ENCODE data around the gene CD93.

The CD93 gene

GRCh38 chr20:23081263-23081819, 4.8 kb downstream of the CD93 start:
- TF ChIP-seq CREB1 (IDR thresholded peaks at IDR 0.05; ENCODE audit: low read depth) = no peak
- no peak for TF ChIP-seq NFIC (IDR thresholded peaks at IDR 0.05)
- TF ChIP-seq EGR1 (IDR thresholded peaks at IDR 0.05) = no peak
- TF ChIP-seq TEAD4 (IDR thresholded peaks at IDR 0.05) = no peak
- TF ChIP-seq RAD21 (IDR thresholded peaks at IDR 0.05; ENCODE audit: low read depth) = no peak
- TF ChIP-seq FOXM1 (IDR thresholded peaks at IDR 0.05; ENCODE audit: borderline replicate concordance, low read depth) = no peak
- TF ChIP-seq TCF12 (IDR thresholded peaks at IDR 0.05; ENCODE audit: low read depth) = no peak
- TF ChIP-seq YY1 (IDR thresholded peaks at IDR 0.05; ENCODE audit: low read depth) = no peak
- TF ChIP-seq, protein P1, sequence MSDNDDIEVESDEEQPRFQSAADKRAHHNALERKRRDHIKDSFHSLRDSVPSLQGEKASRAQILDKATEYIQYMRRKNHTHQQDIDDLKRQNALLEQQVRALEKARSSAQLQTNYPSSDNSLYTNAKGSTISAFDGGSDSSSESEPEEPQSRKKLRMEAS (IDR thresholded peaks at IDR 0.05) = no peak
- TF ChIP-seq, protein P2, sequence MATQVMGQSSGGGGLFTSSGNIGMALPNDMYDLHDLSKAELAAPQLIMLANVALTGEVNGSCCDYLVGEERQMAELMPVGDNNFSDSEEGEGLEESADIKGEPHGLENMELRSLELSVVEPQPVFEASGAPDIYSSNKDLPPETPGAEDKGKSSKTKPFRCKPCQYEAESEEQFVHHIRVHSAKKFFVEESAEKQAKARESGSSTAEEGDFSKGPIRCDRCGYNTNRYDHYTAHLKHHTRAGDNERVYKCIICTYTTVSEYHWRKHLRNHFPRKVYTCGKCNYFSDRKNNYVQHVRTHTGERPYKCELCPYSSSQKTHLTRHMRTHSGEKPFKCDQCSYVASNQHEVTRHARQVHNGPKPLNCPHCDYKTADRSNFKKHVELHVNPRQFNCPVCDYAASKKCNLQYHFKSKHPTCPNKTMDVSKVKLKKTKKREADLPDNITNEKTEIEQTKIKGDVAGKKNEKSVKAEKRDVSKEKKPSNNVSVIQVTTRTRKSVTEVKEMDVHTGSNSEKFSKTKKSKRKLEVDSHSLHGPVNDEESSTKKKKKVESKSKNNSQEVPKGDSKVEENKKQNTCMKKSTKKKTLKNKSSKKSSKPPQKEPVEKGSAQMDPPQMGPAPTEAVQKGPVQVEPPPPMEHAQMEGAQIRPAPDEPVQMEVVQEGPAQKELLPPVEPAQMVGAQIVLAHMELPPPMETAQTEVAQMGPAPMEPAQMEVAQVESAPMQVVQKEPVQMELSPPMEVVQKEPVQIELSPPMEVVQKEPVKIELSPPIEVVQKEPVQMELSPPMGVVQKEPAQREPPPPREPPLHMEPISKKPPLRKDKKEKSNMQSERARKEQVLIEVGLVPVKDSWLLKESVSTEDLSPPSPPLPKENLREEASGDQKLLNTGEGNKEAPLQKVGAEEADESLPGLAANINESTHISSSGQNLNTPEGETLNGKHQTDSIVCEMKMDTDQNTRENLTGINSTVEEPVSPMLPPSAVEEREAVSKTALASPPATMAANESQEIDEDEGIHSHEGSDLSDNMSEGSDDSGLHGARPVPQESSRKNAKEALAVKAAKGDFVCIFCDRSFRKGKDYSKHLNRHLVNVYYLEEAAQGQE (IDR thresholded peaks at IDR 0.05; ENCODE audit: low read depth) = no peak
- TF ChIP-seq TAF1 (IDR thresholded peaks at IDR 0.05; ENCODE audit: low read depth) = no peak
- no peak for TF ChIP-seq EP300 (IDR thresholded peaks at IDR 0.05; ENCODE audit: borderline replicate concordance)
- TF ChIP-seq, protein P3, sequence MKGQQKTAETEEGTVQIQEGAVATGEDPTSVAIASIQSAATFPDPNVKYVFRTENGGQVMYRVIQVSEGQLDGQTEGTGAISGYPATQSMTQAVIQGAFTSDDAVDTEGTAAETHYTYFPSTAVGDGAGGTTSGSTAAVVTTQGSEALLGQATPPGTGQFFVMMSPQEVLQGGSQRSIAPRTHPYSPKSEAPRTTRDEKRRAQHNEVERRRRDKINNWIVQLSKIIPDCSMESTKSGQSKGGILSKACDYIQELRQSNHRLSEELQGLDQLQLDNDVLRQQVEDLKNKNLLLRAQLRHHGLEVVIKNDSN (IDR thresholded peaks at IDR 0.05) = no peak
- no peak for TF ChIP-seq ZBTB7A (IDR thresholded peaks at IDR 0.05; ENCODE audit: low read depth)
- no peak for TF ChIP-seq CEBPB (IDR thresholded peaks at IDR 0.05)

DNA sequence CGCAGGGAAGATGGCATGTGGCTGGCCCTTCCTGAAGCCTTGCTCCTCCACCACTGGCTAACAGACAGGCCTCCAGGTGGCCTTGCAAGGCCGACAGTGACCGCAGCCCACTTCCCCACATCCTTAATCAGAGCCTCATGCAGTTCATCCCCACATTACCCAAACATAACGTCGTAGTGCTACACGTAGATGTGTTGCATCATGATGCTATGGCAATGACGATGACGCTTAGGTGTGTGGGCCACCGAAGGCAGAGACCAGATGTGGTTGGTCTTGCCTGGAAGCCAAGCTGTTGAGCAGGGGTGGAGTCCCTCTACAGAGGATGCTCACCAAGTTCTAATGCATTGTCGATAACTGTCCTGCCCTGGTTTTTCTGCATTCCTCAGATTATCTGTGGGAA, 5.6 kb downstream of the CD93 start:
- no peak for TF ChIP-seq ZBTB7A (IDR thresholded peaks at IDR 0.05; ENCODE audit: low read depth)
- TF ChIP-seq CEBPB (IDR thresholded peaks at IDR 0.05) = no peak
- TF ChIP-seq EGR1 (IDR thresholded peaks at IDR 0.05) = no peak
- TF ChIP-seq TCF12 (IDR thresholded peaks at IDR 0.05; ENCODE audit: low read depth) = no peak
- no peak for TF ChIP-seq TAF1 (IDR thresholded peaks at IDR 0.05; ENCODE audit: low read depth)
- TF ChIP-seq, protein P1 (IDR thresholded peaks at IDR 0.05) = no peak
- TF ChIP-seq EP300 (IDR thresholded peaks at IDR 0.05; ENCODE audit: borderline replicate concordance) = no peak
- TF ChIP-seq, protein P3 (IDR thresholded peaks at IDR 0.05) = no peak
- no peak for TF ChIP-seq CREB1 (IDR thresholded peaks at IDR 0.05; ENCODE audit: low read depth)
- TF ChIP-seq YY1 (IDR thresholded peaks at IDR 0.05; ENCODE audit: low read depth) = no peak
- TF ChIP-seq TEAD4 (IDR thresholded peaks at IDR 0.05) = no peak
- no peak for TF ChIP-seq NFIC (IDR thresholded peaks at IDR 0.05)
- TF ChIP-seq RAD21 (IDR thresholded peaks at IDR 0.05; ENCODE audit: low read depth) = no peak
- TF ChIP-seq, protein P2 (IDR thresholded peaks at IDR 0.05; ENCODE audit: low read depth) = no peak
- no peak for TF ChIP-seq FOXM1 (IDR thresholded peaks at IDR 0.05; ENCODE audit: borderline replicate concordance, low read depth)

DNA sequence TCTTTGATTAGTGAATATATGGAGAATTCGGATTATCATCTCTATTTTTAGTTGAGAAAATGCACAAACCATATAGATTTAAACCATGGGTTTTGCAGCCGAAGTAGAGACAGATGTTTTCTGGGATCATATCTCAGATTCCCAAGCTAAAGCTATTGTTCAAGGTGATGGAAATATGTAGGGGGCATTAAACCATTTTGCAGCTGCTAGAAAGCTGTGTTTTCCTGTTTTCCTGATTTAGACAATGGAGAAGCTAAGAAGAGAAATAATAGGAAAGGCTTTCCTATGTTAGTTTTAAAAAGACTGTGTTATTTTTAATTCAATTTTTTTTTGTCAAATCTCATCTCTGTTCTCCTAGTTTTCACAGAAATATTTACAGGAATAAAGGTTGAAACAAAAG, 6.2 kb downstream of the CD93 start:
- TF ChIP-seq YY1 (IDR thresholded peaks at IDR 0.05; ENCODE audit: low read depth) (no peak), EGR1 (IDR thresholded peaks at IDR 0.05) (no peak), FOXM1 (IDR thresholded peaks at IDR 0.05; ENCODE audit: borderline replicate concordance, low read depth) (no peak), TEAD4 (IDR thresholded peaks at IDR 0.05) (no peak), TCF12 (IDR thresholded peaks at IDR 0.05; ENCODE audit: low read depth) (no peak), EP300 (IDR thresholded peaks at IDR 0.05; ENCODE audit: borderline replicate concordance) (no peak)
- TF ChIP-seq, protein P2 (IDR thresholded peaks at IDR 0.05; ENCODE audit: low read depth) = no peak
- TF ChIP-seq, protein P3 (IDR thresholded peaks at IDR 0.05) = no peak
- TF ChIP-seq, protein P1 (IDR thresholded peaks at IDR 0.05) = no peak

DNA sequence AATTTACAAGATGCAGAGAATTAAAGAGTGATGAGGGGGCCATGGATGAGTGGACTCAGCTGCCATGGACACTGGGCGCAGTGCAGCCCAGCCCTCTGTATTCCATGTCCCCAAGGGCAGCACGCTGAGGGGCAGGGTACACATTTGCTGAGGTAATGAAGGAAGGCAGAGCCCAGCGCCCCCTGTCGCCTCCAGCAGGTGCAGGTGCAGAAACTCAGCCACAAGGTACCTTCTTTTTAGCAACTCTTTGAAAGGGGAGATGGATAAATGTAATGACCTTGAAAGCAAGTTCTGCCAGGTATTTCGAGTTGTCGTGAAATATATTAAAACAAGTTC, 7.1 kb downstream of the CD93 start:
- no peak for TF ChIP-seq RAD21 (IDR thresholded peaks at IDR 0.05; ENCODE audit: low read depth)
- no peak for TF ChIP-seq EGR1 (IDR thresholded peaks at IDR 0.05)
- no peak for TF ChIP-seq YY1 (IDR thresholded peaks at IDR 0.05; ENCODE audit: low read depth)
- TF ChIP-seq FOXM1 (IDR thresholded peaks at IDR 0.05; ENCODE audit: borderline replicate concordance, low read depth) = no peak
- TF ChIP-seq NFIC (IDR thresholded peaks at IDR 0.05) = no peak
- TF ChIP-seq TEAD4 (IDR thresholded peaks at IDR 0.05) = no peak
- no peak for TF ChIP-seq TAF1 (IDR thresholded peaks at IDR 0.05; ENCODE audit: low read depth)
- TF ChIP-seq TCF12 (IDR thresholded peaks at IDR 0.05; ENCODE audit: low read depth) = no peak
- TF ChIP-seq EP300 (IDR thresholded peaks at IDR 0.05; ENCODE audit: borderline replicate concordance) = no peak
- TF ChIP-seq CEBPB (IDR thresholded peaks at IDR 0.05) = no peak
- TF ChIP-seq, protein P2 (IDR thresholded peaks at IDR 0.05; ENCODE audit: low read depth) = no peak
- no peak for TF ChIP-seq CREB1 (IDR thresholded peaks at IDR 0.05; ENCODE audit: low read depth)
- TF ChIP-seq, protein P1 (IDR thresholded peaks at IDR 0.05) = no peak
- TF ChIP-seq, protein P3 (IDR thresholded peaks at IDR 0.05) = no peak
- no peak for TF ChIP-seq ZBTB7A (IDR thresholded peaks at IDR 0.05; ENCODE audit: low read depth)
